PC-3 (cell line): ENCODE measurements around the gene RNF150.

ENCODE experiments used
- EZH2 ChIP-seq: fragments of 300-600 bp; sonication (generic); IDR thresholded peaks from one replicate; pipeline ENCODE4 v1.6.1; 2017; ENCODE audit warnings: antibody characterized with exemption, mild to moderate bottlenecking, low read length; ENCODE audit not compliant: unreplicated experiment
- EZH2phosphoT487 ChIP-seq: fragments of 300-600 bp; sonication (generic); IDR thresholded peaks from 2 replicates; pipeline ENCODE4 v1.6.1; 2018; ENCODE audit warnings: mild to moderate bottlenecking, antibody characterized with exemption, low read length, borderline replicate concordance
- TF ChIP-seq, protein P1 (sequence below): fragments of 300-600 bp; sonication (generic); conservative IDR thresholded peaks from 2 replicates; pipeline ENCODE4 v1.5.1; 2017; ENCODE audit warnings: antibody characterized with exemption, low read depth, mild to moderate bottlenecking, low read length

DNA sequence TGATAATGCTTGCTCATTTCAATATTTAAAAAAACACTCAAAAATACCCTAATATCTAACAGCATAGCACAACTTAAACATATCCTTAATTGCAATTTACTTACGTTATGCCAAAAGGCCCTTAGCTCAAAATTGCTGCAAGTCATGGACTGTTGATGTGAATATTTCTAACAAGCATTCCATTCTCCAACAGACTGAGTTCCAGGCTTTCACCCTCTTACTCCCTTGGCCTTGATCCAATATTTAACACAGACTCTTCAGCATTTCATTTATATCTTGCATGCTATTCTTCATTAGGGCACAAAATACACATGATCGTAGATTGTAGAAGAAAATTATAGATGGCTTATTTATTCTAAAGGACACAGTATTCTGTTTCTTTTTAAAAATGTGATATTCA is 96.5 kb downstream of the RNF150 start:
- TF ChIP-seq, protein P1, sequence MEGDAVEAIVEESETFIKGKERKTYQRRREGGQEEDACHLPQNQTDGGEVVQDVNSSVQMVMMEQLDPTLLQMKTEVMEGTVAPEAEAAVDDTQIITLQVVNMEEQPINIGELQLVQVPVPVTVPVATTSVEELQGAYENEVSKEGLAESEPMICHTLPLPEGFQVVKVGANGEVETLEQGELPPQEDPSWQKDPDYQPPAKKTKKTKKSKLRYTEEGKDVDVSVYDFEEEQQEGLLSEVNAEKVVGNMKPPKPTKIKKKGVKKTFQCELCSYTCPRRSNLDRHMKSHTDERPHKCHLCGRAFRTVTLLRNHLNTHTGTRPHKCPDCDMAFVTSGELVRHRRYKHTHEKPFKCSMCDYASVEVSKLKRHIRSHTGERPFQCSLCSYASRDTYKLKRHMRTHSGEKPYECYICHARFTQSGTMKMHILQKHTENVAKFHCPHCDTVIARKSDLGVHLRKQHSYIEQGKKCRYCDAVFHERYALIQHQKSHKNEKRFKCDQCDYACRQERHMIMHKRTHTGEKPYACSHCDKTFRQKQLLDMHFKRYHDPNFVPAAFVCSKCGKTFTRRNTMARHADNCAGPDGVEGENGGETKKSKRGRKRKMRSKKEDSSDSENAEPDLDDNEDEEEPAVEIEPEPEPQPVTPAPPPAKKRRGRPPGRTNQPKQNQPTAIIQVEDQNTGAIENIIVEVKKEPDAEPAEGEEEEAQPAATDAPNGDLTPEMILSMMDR: no peak
- TF ChIP-seq EZH2 (no peak), EZH2phosphoT487 (no peak)
